GM19395 (cell line): ENCODE measurements around the gene TRAF5.
"Not testable (repeated sequence)": the region's sequence is repeated elsewhere in the genome, so short reads cannot be mapped to it uniquely, and the experiment has no call there.

Experiments
- ATAC-seq: cut with Tn5 transposase; IDR thresholded peaks from one replicate; pipeline ENCODE4 v1.9.1; 2021; ENCODE audit warnings: mild to moderate bottlenecking, moderate library complexity; ENCODE audit not compliant: unreplicated experiment

TRAF5 gene

GRCh38 chr1:211377539-211378450 is 51.2 kb downstream of the TRAF5 start:
- no peak for ATAC-seq

- ATAC-seq: no peak
Measured at GRCh38 chr1:211378844-211379243, 52.2 kb downstream of the TRAF5 start.

GRCh38 chr1:211379446-211379845 is 52.8 kb downstream of the TRAF5 start:
- ATAC-seq: no peak

- ATAC-seq: no peak
Measured at GRCh38 chr1:211381481-211382181, 55.0 kb downstream of the TRAF5 start.

- no peak for ATAC-seq
Measured at GRCh38 chr1:211382182-211382713, 55.6 kb downstream of the TRAF5 start.

- ATAC-seq: peak; percentile 96
Measured at GRCh38 chr1:211382714-211383480, 56.3 kb downstream of the TRAF5 start.

GRCh38 chr1:211384524-211384923 is 57.9 kb downstream of the TRAF5 start:
- ATAC-seq: no peak

- no peak for ATAC-seq
Measured at GRCh38 chr1:211386921-211387320, 60.3 kb downstream of the TRAF5 start.

- ATAC-seq: not testable (repeated sequence)
Measured at GRCh38 chr1:211390829-211391228, 64.2 kb downstream of the TRAF5 start.

GRCh38 chr1:211393203-211393602 is 66.6 kb downstream of the TRAF5 start:
- ATAC-seq: no peak

- not testable (repeated sequence) for ATAC-seq
Measured at GRCh38 chr1:211398266-211398930, 71.8 kb downstream of the TRAF5 start.

- not testable (repeated sequence) for ATAC-seq
Measured at GRCh38 chr1:211399851-211400393, 73.3 kb downstream of the TRAF5 start.

- ATAC-seq: not testable (repeated sequence)
Measured at GRCh38 chr1:211401751-211402150, 75.1 kb downstream of the TRAF5 start.

GRCh38 chr1:211406086-211406485 is 79.5 kb downstream of the TRAF5 start:
- not testable (repeated sequence) for ATAC-seq

- not testable (repeated sequence) for ATAC-seq
Measured at GRCh38 chr1:211407749-211408148, 81.1 kb downstream of the TRAF5 start.

GRCh38 chr1:211411639-211412038 is 85.0 kb downstream of the TRAF5 start:
- ATAC-seq: no peak

GRCh38 chr1:211415700-211416099 is 89.1 kb downstream of the TRAF5 start:
- no peak for ATAC-seq

- peak; percentile 55 for ATAC-seq
Measured at GRCh38 chr1:211416246-211416627, 89.6 kb downstream of the TRAF5 start.

- peak; percentile 77 for ATAC-seq
Measured at GRCh38 chr1:211416628-211417323, 90.1 kb downstream of the TRAF5 start.
